ENCODE measurements around the gene SMIM10. TPM values are rescaled to one million over a fixed set of nuclear protein-coding genes. Genes with fewer than 3 reads are reported as not detected.

The SMIM10 gene
- total and polyA plus RNA-seq, 2 of the 4 experiments (the other 2 are of a cell fraction), result 2.3 to 6.0 TPM

GRCh38 chrX:134981910-134982309 is 8.9 kb upstream of the SMIM10 start:
- no peak overlapping the region for H4K5ac ChIP-seq (ENCODE audit: low read depth, low read length)
- H3K27me3 ChIP-seq (ENCODE audit: control insufficient read depth, insufficient read depth, low read length), result peaks cover 2% of the 10 kb centered on the region; the same call in 1 of the 2 replicates
- H3K14ac ChIP-seq (replicated peaks; ENCODE audit: low read depth, low read length), result no peak overlapping the region
- H3K56ac ChIP-seq (ENCODE audit: extremely low read depth, insufficient read depth, low read length), result no peak overlapping the region
- H3K23ac ChIP-seq (ENCODE audit: low read depth, low read length), result no peak overlapping the region
- H3K18ac ChIP-seq (ENCODE audit: low read depth, low read length), result no peak overlapping the region
- no peak overlapping the region for H2BK120ac ChIP-seq (ENCODE audit: low read depth, low read length)
- in situ Hi-C loops (cut with MboI; ENCODE audit: low sequenced_read_pairs), result no loop called here
- no peak overlapping the region for H3K4ac ChIP-seq (ENCODE audit: low read depth, low read length)
- no peak overlapping the region for H2BK20ac ChIP-seq (ENCODE audit: low read depth, low read length)
- dilution Hi-C loops (cut with HindIII; ENCODE audit: low sequenced_read_pairs, unreplicated experiment), result no loop called here
- H4K91ac ChIP-seq (ENCODE audit: insufficient read depth, low read depth, low read length), result no peak overlapping the region
- intact Hi-C loops (cut with micrococcal nuclease), result no loop called here
- ChIA-PET CTCF (interaction anchor here (0.6 kb wide), 1 partner anchor 18 kb away, joined by 3 read pairs; no protein-coding TSS in a partner anchor), POLR2A (ENCODE audit: unreplicated experiment) (no interaction called here)
- no peaks in the 10 kb centered on the region for H3K4me1 ChIP-seq (ENCODE audit: control insufficient read depth, insufficient read depth, low read length)
- no peaks in the 10 kb centered on the region for H3K36me3 ChIP-seq (ENCODE audit: control insufficient read depth, insufficient read depth, low read length)
- no peak for ATAC-seq (ENCODE audit: low read depth)
- H3K79me1 ChIP-seq (ENCODE audit: low read depth in 1 of 2, low read length in 2 of 2), result no peaks in the 10 kb centered on the region
- no peak overlapping the region for H2BK15ac ChIP-seq (ENCODE audit: low read depth, low read length)
- H3K4me2 ChIP-seq (ENCODE audit: low read depth, low read length), result no peak overlapping the region
- H3K9ac ChIP-seq (ENCODE audit: low read depth, low read length), result no peak overlapping the region
- H3K9me3 ChIP-seq (ENCODE audit: control insufficient read depth, insufficient read depth, low read length), result no peaks in the 10 kb centered on the region
- DNase-seq, result no peak
- H3K9me1 ChIP-seq (ENCODE audit: insufficient read depth, low read length), result no peaks in the 10 kb centered on the region
- no peak overlapping the region for H2AK9ac ChIP-seq (replicated peaks; ENCODE audit: low read depth, low read length, poor library complexity)
- H2BK5ac ChIP-seq (ENCODE audit: low read depth, low read length, poor library complexity, severe bottlenecking), result no peak overlapping the region
- H3K4me3 ChIP-seq (ENCODE audit: insufficient read depth, low read depth, low read length), result no peak overlapping the region
- no peak overlapping the region for H2AK5ac ChIP-seq (ENCODE audit: low read depth, low read length)
- H4K8ac ChIP-seq (ENCODE audit: low read depth in 2 of 2, low read length in 2 of 2), result no peak overlapping the region
- TF ChIP-seq POLR2A (IDR thresholded peaks at IDR 0.05; ENCODE audit: low read depth, low read length) (no peak), RFX5 (IDR thresholded peaks at IDR 0.05; ENCODE audit: low read depth, low read length) (no peak)
- WGBS, 2 experiments (ENCODE audit: extremely low coverage in 2 of 2, insufficient read length in 1 of 2), result no CpG with 5 or more reads among the region's 3 CpGs
- no peak overlapping the region for H3K27ac ChIP-seq (ENCODE audit: insufficient read depth, low read length)
- no peak overlapping the region for H2AFZ ChIP-seq (replicated peaks; ENCODE audit: low read length, poor library complexity)
- H4K20me1 ChIP-seq (ENCODE audit: insufficient read depth, low read length), result no peaks in the 10 kb centered on the region
- no TSS peak for BruUV-seq (replicated peaks)

All from IMR-90 (cell line).